ENCODE results near the gene GPX8.

- TF ChIP-seq POLR2AphosphoS5 (IDR thresholded peaks at IDR 0.05) (no peak), CTCF (IDR thresholded peaks at IDR 0.05 in 8 of 11, conservative IDR thresholded peaks at IDR 0.05 in 3 of 11) (no peak), POLR2A (IDR thresholded peaks at IDR 0.05) (no peak)
Measured at GRCh38 chr5:55180016-55180415, 20.0 kb downstream of the GPX8 start.
